ENCODE results near the gene SBF2.
A peak's percentile ranks its signal among the peaks of the same experiment; 100 is the strongest.

SBF2 gene

DNA sequence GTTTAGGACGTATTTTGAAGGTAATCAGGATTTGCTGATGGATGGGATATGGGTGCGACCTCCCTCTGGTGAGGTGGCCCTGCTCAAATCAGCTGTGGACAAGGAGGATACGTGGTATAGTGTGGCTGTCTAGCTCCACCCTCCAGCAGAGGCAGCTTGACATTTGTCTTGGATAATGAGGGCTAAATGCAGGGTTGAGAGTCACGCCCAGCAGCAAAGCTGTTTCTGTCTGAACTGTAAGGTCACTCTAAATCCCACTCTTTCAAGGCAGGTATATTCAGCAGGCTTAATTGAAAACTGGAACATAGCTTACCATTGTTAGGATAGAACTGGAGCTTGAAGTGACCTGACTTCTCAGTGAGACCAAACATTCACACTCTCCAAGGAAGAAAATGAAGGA is 531.5 kb downstream of the SBF2 start:
- no peak overlapping the region for H3K4me3 ChIP-seq (ENCODE audit: low read depth, low read length)
- no peak for DNase-seq (ENCODE audit: low read depth)
- TF ChIP-seq, protein P1, sequence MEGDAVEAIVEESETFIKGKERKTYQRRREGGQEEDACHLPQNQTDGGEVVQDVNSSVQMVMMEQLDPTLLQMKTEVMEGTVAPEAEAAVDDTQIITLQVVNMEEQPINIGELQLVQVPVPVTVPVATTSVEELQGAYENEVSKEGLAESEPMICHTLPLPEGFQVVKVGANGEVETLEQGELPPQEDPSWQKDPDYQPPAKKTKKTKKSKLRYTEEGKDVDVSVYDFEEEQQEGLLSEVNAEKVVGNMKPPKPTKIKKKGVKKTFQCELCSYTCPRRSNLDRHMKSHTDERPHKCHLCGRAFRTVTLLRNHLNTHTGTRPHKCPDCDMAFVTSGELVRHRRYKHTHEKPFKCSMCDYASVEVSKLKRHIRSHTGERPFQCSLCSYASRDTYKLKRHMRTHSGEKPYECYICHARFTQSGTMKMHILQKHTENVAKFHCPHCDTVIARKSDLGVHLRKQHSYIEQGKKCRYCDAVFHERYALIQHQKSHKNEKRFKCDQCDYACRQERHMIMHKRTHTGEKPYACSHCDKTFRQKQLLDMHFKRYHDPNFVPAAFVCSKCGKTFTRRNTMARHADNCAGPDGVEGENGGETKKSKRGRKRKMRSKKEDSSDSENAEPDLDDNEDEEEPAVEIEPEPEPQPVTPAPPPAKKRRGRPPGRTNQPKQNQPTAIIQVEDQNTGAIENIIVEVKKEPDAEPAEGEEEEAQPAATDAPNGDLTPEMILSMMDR (conservative IDR thresholded peaks at IDR 0.05; ENCODE audit: low read depth, low read length): no peak

GRCh38 chr11:9761441-9761945 is 532.5 kb downstream of the SBF2 start:
- TF ChIP-seq, protein P1 (conservative IDR thresholded peaks at IDR 0.05; ENCODE audit: low read depth, low read length): no peak
- no peak overlapping the region for H3K4me3 ChIP-seq (ENCODE audit: low read depth, low read length)
- peak; percentile 62 for DNase-seq (ENCODE audit: low read depth)

GRCh38 chr11:9760193-9760575 is 533.8 kb downstream of the SBF2 start:
- H3K4me3 ChIP-seq (ENCODE audit: low read depth, low read length): no peak overlapping the region
- peak; percentile 97 for DNase-seq (ENCODE audit: low read depth)
- TF ChIP-seq, protein P1 (conservative IDR thresholded peaks at IDR 0.05; ENCODE audit: low read depth, low read length): no peak

DNA sequence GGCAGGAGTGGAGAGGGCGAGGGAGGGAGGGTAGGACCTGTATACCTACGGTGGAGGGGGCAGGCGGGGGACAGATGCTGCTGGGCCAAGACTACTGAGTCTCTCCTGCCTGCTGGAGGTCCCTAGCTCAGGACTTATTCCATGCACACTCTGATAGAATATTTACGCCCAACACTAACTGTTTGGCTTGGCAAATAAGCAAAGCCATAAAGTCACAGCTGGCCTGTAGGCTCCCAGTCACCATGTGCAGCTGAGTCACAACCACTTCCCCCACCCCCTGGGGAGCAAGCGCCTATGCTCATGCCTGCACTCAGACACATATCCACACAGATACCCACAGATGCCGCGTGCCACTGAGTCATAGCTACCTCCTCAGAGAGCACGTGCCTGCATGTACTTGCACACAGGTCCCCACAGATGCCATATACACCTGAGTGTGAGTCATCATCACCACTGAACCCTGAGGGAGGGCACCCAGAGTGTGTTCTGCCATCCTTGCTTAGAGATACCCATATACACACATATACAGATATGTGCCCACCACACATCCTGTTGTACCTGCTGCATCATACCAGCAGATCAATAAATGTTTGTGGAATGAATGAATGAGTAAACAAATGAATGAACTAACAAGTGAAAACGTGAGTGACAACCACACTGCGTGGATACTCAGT is 534.4 kb downstream of the SBF2 start:
- TF ChIP-seq, protein P1 (conservative IDR thresholded peaks at IDR 0.05; ENCODE audit: low read depth, low read length): no peak
- H3K4me3 ChIP-seq (ENCODE audit: low read depth, low read length): no peak overlapping the region
- DNase-seq (ENCODE audit: low read depth): peak; percentile 100

GRCh38 chr11:9758637-9759518 is 535.1 kb downstream of the SBF2 start:
- DNase-seq (ENCODE audit: low read depth): peak; percentile 91
- TF ChIP-seq, protein P1 (conservative IDR thresholded peaks at IDR 0.05; ENCODE audit: low read depth, low read length): peak; percentile 41
- H3K4me3 ChIP-seq (ENCODE audit: low read depth, low read length): peak overlapping the region; percentile 45

DNA sequence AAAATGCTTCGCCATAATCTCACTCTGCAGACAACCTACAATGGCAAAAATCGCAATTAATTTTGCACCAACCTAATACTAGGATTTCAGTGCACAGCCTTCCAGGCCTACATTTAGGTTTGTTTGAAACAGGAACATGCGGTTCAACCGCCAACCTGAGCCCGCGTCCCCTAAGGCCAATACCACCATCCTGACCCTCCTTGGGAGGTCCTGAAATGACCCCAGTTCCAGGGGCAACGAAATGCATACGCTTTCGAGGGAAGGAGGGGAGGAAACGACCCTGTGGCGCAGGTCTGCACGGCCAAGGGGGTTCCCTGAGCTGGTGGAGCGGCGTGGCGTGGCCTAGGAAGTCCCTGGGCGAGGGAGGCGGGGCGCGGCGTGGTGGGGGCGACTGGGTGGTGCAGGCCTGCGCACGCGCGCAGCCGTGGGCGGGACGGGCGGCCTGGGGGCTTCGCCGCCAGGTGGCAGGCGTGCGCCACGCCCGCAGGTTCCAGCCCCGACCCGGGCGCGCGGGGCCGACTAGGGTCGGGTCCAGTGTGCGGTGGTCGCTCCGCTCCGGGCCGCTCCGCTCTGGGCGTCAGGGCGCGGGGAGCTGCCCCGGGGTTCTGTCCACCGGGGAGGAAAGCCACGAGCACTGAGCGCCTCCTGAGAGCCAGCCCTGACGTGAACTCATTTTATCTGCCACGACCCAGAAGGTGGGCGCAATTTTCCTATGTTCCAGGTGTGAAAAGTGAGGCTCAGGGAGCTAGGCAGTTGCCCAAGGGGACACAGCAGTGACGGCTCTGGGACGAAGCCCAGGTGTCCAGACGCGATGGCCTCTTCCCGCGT is 536.0 kb downstream of the SBF2 start:
- TF ChIP-seq, protein P1 (conservative IDR thresholded peaks at IDR 0.05; ENCODE audit: low read depth, low read length): peak; percentile 42
- peak; percentile 82 for DNase-seq (ENCODE audit: low read depth)
- peak overlapping the region; percentile 45 for H3K4me3 ChIP-seq (ENCODE audit: low read depth, low read length)
